Epithelial cell of proximal tubule (primary cell): ENCODE results near the gene TMIE. TPM values are rescaled to one million over a fixed set of nuclear protein-coding genes. Genes with fewer than 3 reads are reported as not detected.
"Not testable (repeated sequence)": the region's sequence is repeated elsewhere in the genome, so short reads cannot be mapped to it uniquely, and the experiment has no call there.

Experiments
- DNase-seq: peaks from one replicate; pipeline ENCODE4 v3.0.0-alpha.2; 2011; ENCODE audit warnings: low read depth
- H3K4me3 ChIP-seq: 2 replicates; pipeline ENCODE4 v1.5.1; 2011; ENCODE audit warnings: low read depth, mild to moderate bottlenecking, low read length
- CTCF ChIP-seq: conservative IDR thresholded peaks from 2 replicates; pipeline ENCODE4 v1.5.1; 2012; ENCODE audit warnings: low read depth, mild to moderate bottlenecking, low read length
- total RNA-seq: library from RNA; depleted of rRNA; stranded (reverse); fragments of >200 nt; gene quantifications from 2 replicates; pipeline ENCODE4 v1.2.3, GENCODE V29; 2015

TMIE gene
- total RNA-seq, 1 donor from 2014 or later: not detected

GRCh38 chr3:46750555-46751038 lies 49.4 kb downstream of the TMIE start:
- DNase-seq: no peak
- no peak overlapping the region for H3K4me3 ChIP-seq
- TF ChIP-seq CTCF: no peak

- DNase-seq, H3K4me3 ChIP-seq: not testable (repeated sequence)
Observed at GRCh38 chr3:46753127-46753526, 51.9 kb downstream of the TMIE start.

- H3K4me3 ChIP-seq: no peak overlapping the region
- TF ChIP-seq CTCF: no peak
Observed at GRCh38 chr3:46755646-46756045, 54.5 kb downstream of the TMIE start.

GRCh38 chr3:46756642-46757041 lies 55.5 kb downstream of the TMIE start:
- no peak for TF ChIP-seq CTCF
- no peak for DNase-seq
- H3K4me3 ChIP-seq: no peak overlapping the region

More at GRCh38 chr3:46755646-46756045, 54.5 kb downstream of the TMIE start:
- no peak for DNase-seq

GRCh38 chr3:46759239-46760167 lies 58.3 kb downstream of the TMIE start:
- H3K4me3 ChIP-seq: no peak overlapping the region
- no peak for TF ChIP-seq CTCF
- no peak for DNase-seq

Other genes with a start within 250 kb of the TMIE start
- not detected in 2 replicates for gene LTF, start 236.5 kb upstream of the TMIE start, total RNA-seq
- gene RTP3, start 203.4 kb upstream of the TMIE start, total RNA-seq: not detected in 2 replicates
- gene LRRC2, start 135.1 kb upstream of the TMIE start, total RNA-seq: not detected in 2 replicates
- not detected in 2 replicates for gene FAM240A, start 88.9 kb upstream of the TMIE start, total RNA-seq
- gene ALS2CL, start 7.7 kb upstream of the TMIE start, total RNA-seq: 9.0 and 17.8 TPM in 2 replicates
- not detected in 2 replicates for gene PRSS50, start 16.5 kb downstream of the TMIE start, total RNA-seq
- gene MYL3, start 162.1 kb downstream of the TMIE start, total RNA-seq: 4.2 TPM in 1 of 2 replicates, not detected in the other
- gene PTH1R, start 176.3 kb downstream of the TMIE start, total RNA-seq: 1.2 and 11.5 TPM in 2 replicates